Parathyroid adenoma (tissue), 2 donors: Measurements from ENCODE around the gene FAM131C.
A peak's percentile ranks its signal among the peaks of the same experiment; 100 is the strongest.

Source experiments
- H2AFZ ChIP-seq: fragments of 300-600 bp; sonication (generic); one replicate; pipeline ENCODE4 v1.7.0; 2017; ENCODE audit warnings: antibody characterized with exemption, mild to moderate bottlenecking
- H3K27ac ChIP-seq: fragments of 300-600 bp; sonication (generic); one replicate; pipeline ENCODE4 v1.7.0; 2017
- H3K27me3 ChIP-seq: fragments of 300-600 bp; sonication (generic); one replicate; pipeline ENCODE4 v1.7.0; 2017; ENCODE audit warnings: low read length; ENCODE audit not compliant: control insufficient read depth, insufficient read depth
- H3K36me3 ChIP-seq: fragments of 300-600 bp; sonication (generic); one replicate; pipeline ENCODE4 v1.7.0; 2017; ENCODE audit warnings: low read length; ENCODE audit not compliant: control insufficient read depth, insufficient read depth
- H3K4me1 ChIP-seq: fragments of 300-600 bp; sonication (generic); one replicate; pipeline ENCODE4 v1.7.0; 2017; ENCODE audit warnings: control low read depth
- H3K4me2 ChIP-seq: fragments of 300-600 bp; sonication (generic); one replicate; pipeline ENCODE4 v1.7.0; 2017; ENCODE audit warnings: low read length
- H3K4me3 ChIP-seq: fragments of 300-600 bp; sonication (generic); one replicate; pipeline ENCODE4 v1.7.0; 2017; ENCODE audit warnings: low read depth, low read length
- H3K79me2 ChIP-seq: fragments of 300-600 bp; sonication (generic); one replicate; pipeline ENCODE4 v1.7.0; 2017; ENCODE audit warnings: control low read depth
- H3K9ac ChIP-seq: fragments of 300-600 bp; sonication (generic); one replicate; pipeline ENCODE4 v1.7.0; 2017; ENCODE audit warnings: mild to moderate bottlenecking
- H3K9me3 ChIP-seq: fragments of 300-600 bp; sonication (generic); one replicate; pipeline ENCODE4 v1.7.0; 2017; ENCODE audit warnings: low read length; ENCODE audit not compliant: control insufficient read depth
- TF ChIP-seq, protein P1 (sequence below): fragments of 300-600 bp; sonication (generic); IDR thresholded peaks from one replicate; pipeline ENCODE4 v1.7.0; 2017; ENCODE audit warnings: antibody characterized with exemption, mild to moderate bottlenecking
- donor health status: primary hyperparathyroidism.

The FAM131C gene

GRCh38 chr1:16020325-16020724 is 53.1 kb downstream of the FAM131C start:
- peak overlapping the region; percentile 99 for H3K27ac ChIP-seq

GRCh38 chr1:16019644-16020277 is 53.7 kb downstream of the FAM131C start:
- peak overlapping the region; percentile 11 for H3K4me2 ChIP-seq
- peak overlapping the region; percentile 99 for H3K27ac ChIP-seq
- TF ChIP-seq, protein P1, sequence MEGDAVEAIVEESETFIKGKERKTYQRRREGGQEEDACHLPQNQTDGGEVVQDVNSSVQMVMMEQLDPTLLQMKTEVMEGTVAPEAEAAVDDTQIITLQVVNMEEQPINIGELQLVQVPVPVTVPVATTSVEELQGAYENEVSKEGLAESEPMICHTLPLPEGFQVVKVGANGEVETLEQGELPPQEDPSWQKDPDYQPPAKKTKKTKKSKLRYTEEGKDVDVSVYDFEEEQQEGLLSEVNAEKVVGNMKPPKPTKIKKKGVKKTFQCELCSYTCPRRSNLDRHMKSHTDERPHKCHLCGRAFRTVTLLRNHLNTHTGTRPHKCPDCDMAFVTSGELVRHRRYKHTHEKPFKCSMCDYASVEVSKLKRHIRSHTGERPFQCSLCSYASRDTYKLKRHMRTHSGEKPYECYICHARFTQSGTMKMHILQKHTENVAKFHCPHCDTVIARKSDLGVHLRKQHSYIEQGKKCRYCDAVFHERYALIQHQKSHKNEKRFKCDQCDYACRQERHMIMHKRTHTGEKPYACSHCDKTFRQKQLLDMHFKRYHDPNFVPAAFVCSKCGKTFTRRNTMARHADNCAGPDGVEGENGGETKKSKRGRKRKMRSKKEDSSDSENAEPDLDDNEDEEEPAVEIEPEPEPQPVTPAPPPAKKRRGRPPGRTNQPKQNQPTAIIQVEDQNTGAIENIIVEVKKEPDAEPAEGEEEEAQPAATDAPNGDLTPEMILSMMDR: no peak
- H3K36me3 ChIP-seq: no peaks in the 10 kb centered on the region
- peaks cover 56% of the 10 kb centered on the region for H3K4me1 ChIP-seq
- no peak overlapping the region for H2AFZ ChIP-seq
- H3K9ac ChIP-seq: no peak overlapping the region
- H3K4me3 ChIP-seq: no peak overlapping the region
- H3K27me3 ChIP-seq: no peaks in the 10 kb centered on the region
- no peaks in the 10 kb centered on the region for H3K9me3 ChIP-seq
- no peaks in the 10 kb centered on the region for H3K79me2 ChIP-seq

More at GRCh38 chr1:16020325-16020724, 53.1 kb downstream of the FAM131C start:
- Histone ChIP-seq H3K4me3 (no peak overlapping the region), H2AFZ (no peak overlapping the region), H3K9me3 (no peaks in the 10 kb centered on the region), H3K27me3 (no peaks in the 10 kb centered on the region), H3K9ac (no peak overlapping the region), H3K4me1 (peaks cover 56% of the 10 kb centered on the region), H3K36me3 (no peaks in the 10 kb centered on the region), H3K79me2 (no peaks in the 10 kb centered on the region), H3K4me2 (peak overlapping the region; percentile 11)
- TF ChIP-seq, protein P1: no peak

DNA sequence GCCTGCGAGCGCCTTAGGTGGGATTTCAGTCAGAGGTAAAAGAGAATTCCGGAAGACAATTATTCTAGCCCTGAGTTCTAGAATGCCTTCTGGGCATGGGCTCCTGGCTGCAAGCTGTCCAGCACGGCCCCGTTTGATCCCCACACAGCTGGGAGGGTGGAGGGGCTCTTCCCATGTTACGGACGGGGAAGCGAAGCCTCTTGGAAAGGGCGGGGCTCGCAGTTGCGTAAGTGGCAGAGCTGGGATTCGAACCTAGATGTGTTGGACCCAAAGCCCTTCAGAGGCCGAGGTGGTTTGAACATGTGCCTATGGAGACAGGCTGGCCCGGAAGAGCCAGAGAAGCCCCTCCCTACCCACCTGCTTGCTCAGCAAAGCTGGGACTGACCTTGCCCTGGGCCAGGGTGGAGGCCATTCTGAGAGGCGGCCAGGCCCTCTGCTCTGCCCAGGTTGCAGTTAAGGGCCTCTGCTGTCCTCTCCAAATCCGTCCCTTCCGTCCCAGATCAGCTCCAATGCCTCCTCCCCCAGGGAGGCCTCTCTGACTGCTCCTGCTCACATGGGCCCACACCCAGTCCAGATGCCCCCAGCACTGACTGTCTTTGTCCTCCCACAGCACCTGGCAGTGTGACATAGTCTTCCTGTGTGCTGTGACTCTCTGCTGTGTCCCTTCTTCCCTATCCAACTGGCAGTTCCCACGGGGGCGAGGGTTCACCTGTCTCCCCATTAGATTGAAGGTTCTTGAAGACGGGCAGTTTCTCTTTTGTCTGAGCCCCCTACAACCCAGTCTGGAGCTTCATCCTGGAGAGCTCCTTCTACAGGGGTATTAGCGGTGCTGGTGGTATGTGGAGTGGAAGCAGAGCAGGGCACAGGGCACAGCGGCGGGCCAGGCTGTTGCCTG is 54.5 kb downstream of the FAM131C start:
- no peak overlapping the region for H2AFZ ChIP-seq
- peak overlapping the region; percentile 19 for H3K4me2 ChIP-seq
- H3K36me3 ChIP-seq: no peaks in the 10 kb centered on the region
- H3K4me3 ChIP-seq: no peak overlapping the region
- H3K27me3 ChIP-seq: no peaks in the 10 kb centered on the region
- no peaks in the 10 kb centered on the region for H3K79me2 ChIP-seq
- TF ChIP-seq, protein P1: no peak
- no peak overlapping the region for H3K9ac ChIP-seq
- H3K27ac ChIP-seq: peak overlapping the region; percentile 99
- H3K9me3 ChIP-seq: no peaks in the 10 kb centered on the region
- H3K4me1 ChIP-seq: peaks cover 56% of the 10 kb centered on the region

- Histone ChIP-seq H3K36me3 (no peaks in the 10 kb centered on the region), H3K27ac (peak overlapping the region; percentile 99), H3K4me2 (no peak overlapping the region), H3K9me3 (no peaks in the 10 kb centered on the region), H3K9ac (no peak overlapping the region), H3K4me1 (peaks cover 50% of the 10 kb centered on the region), H3K27me3 (no peaks in the 10 kb centered on the region), H3K4me3 (no peak overlapping the region), H2AFZ (peak overlapping the region; percentile 75), H3K79me2 (no peaks in the 10 kb centered on the region)
- TF ChIP-seq, protein P1: no peak
Observed at GRCh38 chr1:16018308-16018707, 55.1 kb downstream of the FAM131C start.
